ENCODE measurements around the gene XPO4.
"Not testable (repeated sequence)": the region's sequence is repeated elsewhere in the genome, so short reads cannot be mapped to it uniquely, and the experiment has no call there.

The XPO4 gene

GRCh38 chr13:20780317-20780716 is 122.2 kb downstream of the XPO4 start:
- FAIRE-seq, result no peak

GRCh38 chr13:20779405-20779804 is 123.1 kb downstream of the XPO4 start:
- FAIRE-seq, result no peak

- FAIRE-seq, result no peak
These were observed 124.2 kb downstream of the XPO4 start for GRCh38 chr13:20778311-20778710.

GRCh38 chr13:20776751-20777150 is 125.8 kb downstream of the XPO4 start:
- FAIRE-seq, result no peak

GRCh38 chr13:20775961-20776360 is 126.6 kb downstream of the XPO4 start:
- FAIRE-seq, result peak; percentile 77

GRCh38 chr13:20774746-20775145 is 127.8 kb downstream of the XPO4 start:
- FAIRE-seq, result peak; percentile 37

GRCh38 chr13:20773194-20774080 is 129.1 kb downstream of the XPO4 start, which contains the start of gene EEF1AKMT1:
TSS of gene EEF1AKMT1 (minus strand) at chr13:20773961. CDS start at chr13:20757598, 16,363 bp downstream.
- FAIRE-seq, result no peak

GRCh38 chr13:20772401-20773131 is 130.0 kb downstream of the XPO4 start:
- FAIRE-seq, result no peak

GRCh38 chr13:20769834-20770233 is 132.7 kb downstream of the XPO4 start:
- FAIRE-seq, result no peak

GRCh38 chr13:20769091-20769490 is 133.5 kb downstream of the XPO4 start:
- FAIRE-seq, result no peak

- peak; percentile 28 for FAIRE-seq
These were observed 135.1 kb downstream of the XPO4 start for GRCh38 chr13:20767309-20767943.

GRCh38 chr13:20760872-20761271 is 141.7 kb downstream of the XPO4 start:
- FAIRE-seq, result no peak

GRCh38 chr13:20754009-20754408 is 148.5 kb downstream of the XPO4 start:
- FAIRE-seq, result no peak

- FAIRE-seq, result no peak
These were observed 153.2 kb downstream of the XPO4 start for GRCh38 chr13:20749377-20749776.

- FAIRE-seq, result not testable (repeated sequence)
These were observed 158.6 kb downstream of the XPO4 start for GRCh38 chr13:20743830-20744404.

- no peak for FAIRE-seq
These were observed 162.5 kb downstream of the XPO4 start for GRCh38 chr13:20740021-20740420.

- FAIRE-seq, result no peak
These were observed 163.9 kb downstream of the XPO4 start for GRCh38 chr13:20738616-20739015.

GRCh38 chr13:20729633-20730585 is 172.6 kb downstream of the XPO4 start:
- no peak for FAIRE-seq

GRCh38 chr13:20728579-20729311 is 173.8 kb downstream of the XPO4 start:
- no peak for FAIRE-seq

- FAIRE-seq, result no peak
These were observed 174.7 kb downstream of the XPO4 start for GRCh38 chr13:20727856-20728255.
